Measurements from ENCODE around the gene CC2D1A.
A peak's percentile ranks its signal among the peaks of the same experiment; 100 is the strongest.

CC2D1A gene

DNA sequence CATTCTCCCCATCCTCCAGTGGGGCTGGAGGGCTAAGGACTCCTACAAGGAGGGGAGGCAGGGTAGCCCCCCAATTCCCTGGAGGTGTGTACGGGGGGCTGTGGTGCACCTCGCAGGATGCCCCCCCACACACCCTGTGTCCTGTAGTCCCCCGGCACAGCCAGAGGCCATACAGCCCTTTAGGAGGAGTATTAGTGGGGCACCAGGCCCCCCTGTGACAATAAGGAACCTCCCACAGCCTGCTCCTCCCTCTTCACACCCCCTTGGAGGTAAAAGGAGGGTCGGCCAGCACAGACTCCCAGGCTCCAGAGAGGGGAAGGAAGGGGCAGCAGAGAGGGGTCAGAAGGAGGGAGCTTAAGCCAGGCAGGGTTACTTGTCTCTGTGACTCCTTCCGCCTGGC, 29.2 kb upstream of the CC2D1A start, which contains the start of gene NANOS3:
Gene NANOS3, plus strand, starts transcription at position 301 of the 400 bp plus-strand sequence. CDS start 115 bp downstream, outside the sequence.
- no peak for DNase-seq (ENCODE audit: extremely low read depth in 1 of 2, low read depth in 1 of 2)

GRCh38 chr19:13877303-13877702, 28.7 kb upstream of the CC2D1A start:
- DNase-seq (ENCODE audit: extremely low read depth in 1 of 2, low read depth in 1 of 2): no peak

GRCh38 chr19:13880059-13881043, 25.6 kb upstream of the CC2D1A start:
- peak; percentile 96 to 98 for DNase-seq (ENCODE audit: extremely low read depth in 1 of 2, low read depth in 1 of 2)

- DNase-seq (ENCODE audit: extremely low read depth in 1 of 2, low read depth in 1 of 2): no peak
Measured at GRCh38 chr19:13881251-13881691, 24.7 kb upstream of the CC2D1A start.

DNA sequence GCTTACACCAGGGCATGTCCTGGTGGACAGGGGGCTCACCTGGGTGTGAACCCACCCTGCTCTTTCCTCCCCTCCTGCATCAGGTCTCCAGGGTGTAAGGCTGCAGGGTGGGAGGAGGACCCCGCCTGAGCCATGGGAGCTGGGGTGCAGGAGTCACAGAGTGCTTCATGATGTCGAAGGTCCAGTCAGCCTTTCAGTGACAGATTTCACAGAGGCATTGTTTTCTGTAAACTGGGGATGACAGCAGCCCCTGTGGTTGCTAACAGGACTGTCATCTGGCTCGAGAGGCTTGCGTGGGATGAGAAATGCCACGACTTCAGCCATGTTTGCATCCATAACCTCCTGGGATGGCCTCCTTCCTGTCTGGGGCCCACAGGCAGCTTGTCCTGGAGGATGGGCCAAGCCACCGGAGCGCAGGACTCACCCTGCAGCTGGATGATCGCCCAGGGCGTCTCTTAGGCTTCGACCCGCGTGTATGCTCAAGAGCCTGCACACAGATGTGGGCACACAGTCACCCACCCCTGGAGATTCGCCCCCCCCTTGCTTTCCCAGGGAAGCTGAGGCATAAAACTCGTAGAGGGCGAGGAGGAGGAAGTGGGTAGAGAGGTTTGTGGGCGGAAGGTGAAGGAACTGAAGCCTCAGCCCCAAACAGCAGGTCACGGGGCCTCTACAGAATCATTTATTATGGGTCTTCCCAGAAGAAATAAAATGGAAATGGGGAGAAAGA, 24.1 kb upstream of the CC2D1A start:
- DNase-seq (ENCODE audit: extremely low read depth in 1 of 2, low read depth in 1 of 2): no peak

DNA sequence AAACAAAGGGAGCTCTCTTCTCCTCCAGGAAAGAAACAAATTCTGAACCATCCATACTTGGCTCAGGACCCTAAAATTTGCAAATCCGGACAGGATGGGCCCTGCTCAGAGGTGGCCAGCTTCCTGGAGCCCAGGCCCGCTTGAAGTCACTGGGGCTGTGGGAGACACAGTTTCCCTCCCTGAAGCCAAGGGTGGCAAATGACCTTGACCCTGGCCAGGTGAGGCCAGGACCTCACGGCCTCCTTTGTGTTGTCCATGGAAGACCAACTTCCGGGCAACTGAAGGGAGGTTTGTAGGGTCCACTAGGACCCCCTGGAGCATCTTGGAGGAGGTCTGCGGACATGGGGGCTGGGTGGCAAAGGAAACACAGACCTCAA, 23.6 kb upstream of the CC2D1A start:
- DNase-seq (ENCODE audit: extremely low read depth in 1 of 2, low read depth in 1 of 2): no peak

GRCh38 chr19:13882836-13883235, 23.2 kb upstream of the CC2D1A start:
- DNase-seq (ENCODE audit: extremely low read depth in 1 of 2, low read depth in 1 of 2): no peak

GRCh38 chr19:13883516-13884064, 22.4 kb upstream of the CC2D1A start:
- DNase-seq (ENCODE audit: extremely low read depth in 1 of 2, low read depth in 1 of 2): no peak

DNA sequence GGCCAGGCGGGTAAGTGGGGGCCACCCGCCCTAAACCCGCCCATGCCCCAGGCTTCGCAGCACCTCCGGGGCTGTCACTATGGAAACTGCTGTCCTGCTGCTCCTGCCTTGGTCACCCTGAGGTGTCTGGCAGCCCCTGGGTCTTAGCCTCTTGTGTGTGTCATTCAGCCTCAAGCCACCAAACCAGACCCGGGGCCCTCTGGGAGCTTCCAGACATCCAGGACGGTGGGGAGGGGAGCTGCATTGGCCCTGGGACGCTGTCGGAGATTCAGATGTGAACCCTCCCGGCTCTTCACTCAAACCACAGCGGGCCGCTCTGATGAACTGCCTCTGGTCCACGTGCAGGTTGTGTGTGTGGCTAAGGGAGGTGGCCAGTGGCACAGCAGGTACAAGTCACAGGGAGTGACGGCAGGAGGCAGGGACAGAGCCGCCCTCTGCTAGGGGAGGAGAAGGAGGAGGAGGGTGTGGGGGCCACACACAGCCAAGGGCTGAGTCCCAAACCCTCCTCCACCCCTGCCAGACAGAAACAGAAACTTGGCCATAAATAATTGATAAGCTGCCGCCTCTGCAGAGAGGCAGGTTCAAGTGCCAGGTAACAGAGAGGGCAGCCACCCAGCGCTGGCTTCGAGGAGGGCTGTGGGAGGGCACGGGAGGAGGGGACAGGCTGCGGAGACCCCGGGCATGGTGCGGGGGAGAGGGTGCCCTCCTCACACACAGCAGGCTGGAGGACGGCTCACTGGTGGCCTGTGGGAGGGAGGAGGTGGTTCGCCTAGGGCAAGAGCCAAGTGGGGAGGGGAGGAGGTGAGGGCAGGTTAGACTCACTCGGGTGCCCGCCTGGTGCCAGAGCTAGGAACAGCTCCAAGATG, 21.0 kb upstream of the CC2D1A start:
- DNase-seq (ENCODE audit: extremely low read depth in 1 of 2, low read depth in 1 of 2): no peak

DNA sequence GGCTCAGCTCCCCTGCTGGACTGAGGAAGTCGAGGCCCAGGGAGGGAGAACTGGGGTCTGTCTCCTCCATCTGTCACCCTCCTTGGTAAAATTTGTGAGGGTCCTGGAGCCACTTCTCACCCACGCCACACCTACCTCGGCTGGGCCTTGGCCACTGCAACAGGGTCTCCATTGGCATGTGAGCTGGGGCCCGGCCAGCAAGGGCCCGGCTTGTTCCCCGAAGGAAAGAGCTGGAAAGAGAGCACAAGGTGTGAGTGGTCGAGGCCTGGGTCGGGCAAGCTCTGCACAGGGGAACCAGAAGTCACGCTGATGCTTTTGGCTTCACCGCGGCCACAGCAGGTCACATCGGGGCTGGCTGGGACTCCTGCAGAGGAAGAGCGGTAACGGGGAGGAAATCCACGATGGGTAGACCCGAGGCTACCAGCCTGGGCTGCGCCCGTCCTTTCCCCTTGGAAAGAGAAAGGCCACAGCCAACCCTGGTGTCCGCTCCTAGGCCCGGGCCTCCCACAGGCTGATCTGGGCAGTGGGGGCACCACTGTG, 20.1 kb upstream of the CC2D1A start:
- no peak for DNase-seq (ENCODE audit: extremely low read depth in 1 of 2, low read depth in 1 of 2)

DNA sequence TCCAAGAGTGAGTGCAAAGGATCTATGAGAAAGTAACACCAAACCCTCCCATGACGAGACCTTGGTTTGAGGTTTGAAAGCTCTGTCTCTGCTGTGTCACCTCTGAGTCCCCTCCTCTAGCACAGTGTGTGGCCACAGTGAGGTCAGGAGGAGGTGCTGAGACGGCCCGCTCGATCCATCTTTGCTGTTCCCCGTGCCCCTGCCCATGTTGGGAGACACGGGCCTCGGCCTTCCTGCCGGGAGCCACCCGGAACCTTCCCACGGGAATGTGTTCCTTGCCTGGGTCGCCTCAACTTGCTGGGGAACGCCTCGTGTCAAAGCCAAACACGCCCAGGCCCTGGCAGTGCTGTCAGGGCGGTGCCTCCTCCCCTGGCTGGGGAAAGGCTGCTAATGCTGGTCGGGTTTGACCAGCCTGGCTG, 19.0 kb upstream of the CC2D1A start:
- no peak for DNase-seq (ENCODE audit: extremely low read depth in 1 of 2, low read depth in 1 of 2)

DNA sequence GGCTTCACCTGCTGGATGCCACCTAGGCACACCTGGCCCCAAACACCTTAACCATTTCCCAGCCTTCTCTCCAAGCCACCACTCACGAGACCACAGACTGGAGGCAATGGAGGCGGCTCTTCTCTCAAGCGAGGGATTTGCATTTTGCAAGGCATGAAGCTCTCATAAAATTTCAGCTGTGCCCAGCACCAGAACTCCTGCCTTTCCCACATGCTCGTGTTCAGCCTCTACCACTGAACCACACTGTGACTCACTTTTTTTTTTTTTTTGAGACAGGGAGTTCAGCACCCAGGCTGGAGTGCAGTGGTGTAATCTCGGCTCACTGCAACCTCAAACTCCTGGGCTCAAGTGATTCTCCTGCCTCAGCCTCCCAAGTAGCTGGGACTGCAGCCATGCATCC, 18.5 kb upstream of the CC2D1A start:
- no peak for DNase-seq (ENCODE audit: extremely low read depth in 1 of 2, low read depth in 1 of 2)

- DNase-seq (ENCODE audit: extremely low read depth in 1 of 2, low read depth in 1 of 2): no peak
Measured at GRCh38 chr19:13888281-13888680, 17.7 kb upstream of the CC2D1A start.

GRCh38 chr19:13890136-13890535, 15.9 kb upstream of the CC2D1A start:
- no peak for DNase-seq (ENCODE audit: extremely low read depth in 1 of 2, low read depth in 1 of 2)

DNA sequence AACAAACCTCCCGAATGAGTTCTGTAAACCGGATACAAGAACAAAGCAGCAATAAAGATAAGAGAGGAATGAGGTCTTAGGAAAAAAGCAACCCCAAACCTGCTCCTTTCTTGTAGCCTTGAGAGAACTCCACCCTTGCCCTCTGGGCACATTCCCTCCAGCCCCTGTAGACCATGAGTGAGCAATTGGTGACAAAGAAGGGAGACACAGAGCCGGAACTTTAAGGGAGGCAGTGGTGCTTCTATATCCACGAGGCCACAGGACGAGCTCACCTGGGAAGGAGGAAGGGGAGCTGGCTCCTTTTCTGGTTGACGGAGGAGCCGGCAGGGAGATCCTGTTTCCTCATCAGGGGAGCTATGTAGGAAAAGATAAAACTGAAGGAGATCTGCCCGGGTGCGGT, 13.1 kb upstream of the CC2D1A start:
- no peak for DNase-seq (ENCODE audit: extremely low read depth in 1 of 2, low read depth in 1 of 2)

DNA sequence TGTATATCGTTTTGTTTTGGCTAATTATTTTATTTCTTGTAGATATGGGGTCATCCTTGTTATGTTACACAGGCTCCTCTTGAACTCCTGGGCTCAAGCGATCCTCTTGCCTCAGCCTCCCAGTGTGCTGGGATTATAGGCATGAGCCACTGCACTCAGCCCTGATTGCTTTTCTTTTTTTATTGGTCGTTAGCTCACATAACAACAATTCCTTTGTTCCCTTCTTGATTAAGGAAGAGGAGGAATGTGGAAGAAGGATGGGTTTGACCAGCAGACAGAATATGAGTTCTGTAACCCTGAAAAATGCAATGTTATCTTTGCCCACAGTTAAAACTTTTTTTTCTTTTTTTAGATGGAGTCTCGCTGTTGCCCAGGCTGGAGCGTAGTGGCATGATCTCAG, 11.4 kb upstream of the CC2D1A start:
- no peak for DNase-seq (ENCODE audit: extremely low read depth in 1 of 2, low read depth in 1 of 2)

- no peak for DNase-seq (ENCODE audit: extremely low read depth in 1 of 2, low read depth in 1 of 2)
Measured at GRCh38 chr19:13896227-13896626, 9.8 kb upstream of the CC2D1A start.

DNA sequence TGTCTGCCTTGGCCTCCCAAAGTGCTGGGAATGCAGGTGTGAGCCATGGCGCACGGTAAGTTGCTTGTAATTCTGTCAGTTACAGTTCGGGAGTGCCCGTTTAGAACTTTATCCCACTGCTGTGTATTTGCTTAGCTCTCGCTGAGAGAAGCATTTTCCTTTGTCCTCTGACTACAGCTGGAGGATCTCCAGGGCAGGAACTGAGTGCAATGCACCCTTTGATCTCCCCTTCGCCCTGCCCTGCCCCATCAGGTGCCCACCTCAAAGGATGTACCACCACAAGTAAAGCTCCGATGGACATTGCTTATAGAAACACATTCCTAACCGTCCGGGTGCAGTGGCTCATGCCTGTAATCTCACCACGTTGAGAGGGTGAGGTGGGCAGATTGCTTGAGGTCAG, 6.6 kb upstream of the CC2D1A start:
- DNase-seq (ENCODE audit: extremely low read depth in 1 of 2, low read depth in 1 of 2): no peak

GRCh38 chr19:13899912-13900584, 6.0 kb upstream of the CC2D1A start:
- no peak for DNase-seq (ENCODE audit: extremely low read depth in 1 of 2, low read depth in 1 of 2)

Data from activated CD8-positive, alpha-beta memory T cell treated with anti-CD3 and anti-CD28 coated beads for 1 hour (primary cell).